Vagina (tissue), 2 donors: ENCODE data around the gene PLIN5.

Experiments
- POLR2A ChIP-seq, 2 donors: fragments of 450-650 bp; IDR thresholded peaks; one replicate each; pipeline ENCODE4 v1.6.1; 2017; ENCODE audit warnings: antibody characterized with exemption in 2 of 2, mild to moderate bottlenecking in 2 of 2, moderate library complexity in 2 of 2
- POLR2AphosphoS5 ChIP-seq, 2 donors: sonication (generic); formaldehyde crosslinking; IDR thresholded peaks; one replicate each; pipeline ENCODE4 v1.9.0; 2017; ENCODE audit warnings: antibody characterized with exemption in 2 of 2, mild to moderate bottlenecking in 2 of 2, low read depth in 1 of 2; ENCODE audit not compliant: insufficient read depth in 1 of 2
- TF ChIP-seq, protein P1 (sequence below), 3 experiments: fragments of 450-650 bp in 2 of 3; fragments of 200-600 bp in 1 of 3; sonication (generic) in 1 of 3; IDR thresholded peaks; one replicate each; pipeline ENCODE4 v1.5.1; 2017 to 2019; ENCODE audit warnings: antibody characterized with exemption in 3 of 3, mild to moderate bottlenecking in 2 of 3, moderate library complexity in 2 of 3

DNA sequence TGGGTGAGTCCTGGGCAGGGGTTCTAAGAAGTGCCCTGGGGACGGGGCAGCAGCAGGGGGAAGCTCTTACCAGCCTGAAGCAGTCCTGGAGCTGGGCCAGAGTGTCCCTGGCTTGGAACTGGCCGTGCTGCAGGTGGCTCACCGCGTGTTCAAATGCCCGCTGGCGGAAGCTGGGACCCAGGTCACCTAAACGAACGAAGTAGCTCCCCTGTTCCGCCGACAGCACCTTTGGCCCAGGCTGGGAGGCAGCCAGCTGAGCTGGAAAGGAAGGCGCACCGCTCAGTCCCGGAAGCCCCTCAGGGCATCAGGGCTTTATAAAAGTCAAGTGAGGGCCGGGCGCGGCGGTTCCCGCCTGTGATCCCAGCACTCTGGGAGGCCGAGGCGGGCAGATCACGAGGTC, 26.3 kb downstream of the PLIN5 start:
- TF ChIP-seq POLR2A (IDR thresholded peaks at IDR 0.05) (no peak), POLR2AphosphoS5 (IDR thresholded peaks at IDR 0.05; ENCODE audit: insufficient read depth in 1 of 2, low read depth in 1 of 2) (no peak)
- TF ChIP-seq, protein P1, sequence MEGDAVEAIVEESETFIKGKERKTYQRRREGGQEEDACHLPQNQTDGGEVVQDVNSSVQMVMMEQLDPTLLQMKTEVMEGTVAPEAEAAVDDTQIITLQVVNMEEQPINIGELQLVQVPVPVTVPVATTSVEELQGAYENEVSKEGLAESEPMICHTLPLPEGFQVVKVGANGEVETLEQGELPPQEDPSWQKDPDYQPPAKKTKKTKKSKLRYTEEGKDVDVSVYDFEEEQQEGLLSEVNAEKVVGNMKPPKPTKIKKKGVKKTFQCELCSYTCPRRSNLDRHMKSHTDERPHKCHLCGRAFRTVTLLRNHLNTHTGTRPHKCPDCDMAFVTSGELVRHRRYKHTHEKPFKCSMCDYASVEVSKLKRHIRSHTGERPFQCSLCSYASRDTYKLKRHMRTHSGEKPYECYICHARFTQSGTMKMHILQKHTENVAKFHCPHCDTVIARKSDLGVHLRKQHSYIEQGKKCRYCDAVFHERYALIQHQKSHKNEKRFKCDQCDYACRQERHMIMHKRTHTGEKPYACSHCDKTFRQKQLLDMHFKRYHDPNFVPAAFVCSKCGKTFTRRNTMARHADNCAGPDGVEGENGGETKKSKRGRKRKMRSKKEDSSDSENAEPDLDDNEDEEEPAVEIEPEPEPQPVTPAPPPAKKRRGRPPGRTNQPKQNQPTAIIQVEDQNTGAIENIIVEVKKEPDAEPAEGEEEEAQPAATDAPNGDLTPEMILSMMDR (IDR thresholded peaks at IDR 0.05): no peak
